ENCODE measurements around the gene APCDD1.

Gene APCDD1

DNA sequence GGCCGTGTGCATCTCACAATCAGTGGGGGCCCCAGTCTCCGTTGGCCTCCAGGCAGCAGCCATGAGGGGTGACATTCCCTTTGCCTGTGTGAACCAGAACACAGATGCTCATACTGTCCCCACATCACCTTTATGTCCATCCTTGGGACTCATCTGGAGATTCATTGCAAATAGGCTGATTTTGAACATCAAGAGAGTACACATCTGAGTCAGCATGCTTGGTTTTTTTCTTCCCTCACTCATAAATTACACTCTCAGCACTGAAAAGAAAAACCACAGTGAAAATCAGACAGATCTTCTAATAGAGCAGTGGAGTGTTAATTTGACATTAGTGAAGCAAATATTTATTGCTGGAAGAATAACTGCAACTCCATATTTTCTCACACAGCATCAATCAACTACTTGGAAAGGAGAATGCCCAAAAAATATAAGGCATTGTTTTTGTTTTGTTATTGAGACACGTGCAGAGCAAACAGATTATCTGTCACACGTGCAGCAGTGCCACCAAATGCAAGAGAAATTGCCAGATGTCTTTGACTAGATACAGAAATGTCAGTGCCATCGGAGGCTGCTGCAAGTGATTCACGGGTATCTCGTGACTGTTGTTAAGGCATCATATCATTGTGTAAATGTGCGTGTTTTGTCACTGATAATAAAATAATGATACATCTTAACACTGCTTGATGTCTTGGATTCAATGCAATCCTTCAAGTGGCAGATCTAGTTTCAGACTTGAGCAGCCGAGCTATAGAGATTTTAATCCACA, 10.9 kb downstream of the APCDD1 start:
- TF ChIP-seq, protein P1, sequence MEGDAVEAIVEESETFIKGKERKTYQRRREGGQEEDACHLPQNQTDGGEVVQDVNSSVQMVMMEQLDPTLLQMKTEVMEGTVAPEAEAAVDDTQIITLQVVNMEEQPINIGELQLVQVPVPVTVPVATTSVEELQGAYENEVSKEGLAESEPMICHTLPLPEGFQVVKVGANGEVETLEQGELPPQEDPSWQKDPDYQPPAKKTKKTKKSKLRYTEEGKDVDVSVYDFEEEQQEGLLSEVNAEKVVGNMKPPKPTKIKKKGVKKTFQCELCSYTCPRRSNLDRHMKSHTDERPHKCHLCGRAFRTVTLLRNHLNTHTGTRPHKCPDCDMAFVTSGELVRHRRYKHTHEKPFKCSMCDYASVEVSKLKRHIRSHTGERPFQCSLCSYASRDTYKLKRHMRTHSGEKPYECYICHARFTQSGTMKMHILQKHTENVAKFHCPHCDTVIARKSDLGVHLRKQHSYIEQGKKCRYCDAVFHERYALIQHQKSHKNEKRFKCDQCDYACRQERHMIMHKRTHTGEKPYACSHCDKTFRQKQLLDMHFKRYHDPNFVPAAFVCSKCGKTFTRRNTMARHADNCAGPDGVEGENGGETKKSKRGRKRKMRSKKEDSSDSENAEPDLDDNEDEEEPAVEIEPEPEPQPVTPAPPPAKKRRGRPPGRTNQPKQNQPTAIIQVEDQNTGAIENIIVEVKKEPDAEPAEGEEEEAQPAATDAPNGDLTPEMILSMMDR (IDR thresholded peaks at IDR 0.05; ENCODE audit: low read length, missing control alignments): no peak
- no peak for DNase-seq (ENCODE audit: low read depth)
- no peak overlapping the region for H3K4me3 ChIP-seq (replicated peaks; ENCODE audit: low read depth, low read length)

DNA sequence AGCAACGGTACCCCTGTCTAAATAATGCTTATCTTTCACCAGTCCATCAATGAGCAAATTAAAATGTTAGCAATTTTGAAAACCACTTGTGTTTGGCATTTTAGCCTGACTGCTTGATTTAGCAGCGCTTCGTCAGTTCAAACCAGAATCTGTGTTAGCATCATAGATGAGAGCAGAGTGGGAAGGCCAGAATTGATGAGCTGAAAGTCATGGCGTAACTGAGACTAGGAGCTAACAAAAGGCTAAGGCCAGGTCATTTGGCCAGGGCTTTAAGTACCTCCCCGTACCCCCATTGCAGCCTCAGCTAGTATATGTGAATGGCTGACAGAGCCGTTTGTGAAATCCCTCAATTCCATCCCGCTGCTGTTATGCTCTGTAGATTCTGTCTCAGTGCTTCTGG, 16.0 kb downstream of the APCDD1 start:
- TF ChIP-seq, protein P1 (IDR thresholded peaks at IDR 0.05; ENCODE audit: low read length, missing control alignments): no peak

DNA sequence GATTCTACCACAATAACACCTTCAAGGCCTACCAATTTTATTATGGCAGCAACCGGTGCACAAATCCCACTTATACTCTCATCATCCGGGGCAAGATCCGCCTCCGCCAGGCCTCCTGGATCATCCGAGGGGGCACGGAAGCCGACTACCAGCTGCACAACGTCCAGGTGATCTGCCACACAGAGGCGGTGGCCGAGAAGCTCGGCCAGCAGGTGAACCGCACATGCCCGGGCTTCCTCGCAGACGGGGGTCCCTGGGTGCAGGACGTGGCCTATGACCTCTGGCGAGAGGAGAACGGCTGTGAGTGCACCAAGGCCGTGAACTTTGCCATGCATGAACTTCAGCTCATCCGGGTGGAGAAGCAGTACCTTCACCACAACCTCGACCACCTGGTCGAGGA, 17.1 kb downstream of the APCDD1 start:
- no peak overlapping the region for H3K4me3 ChIP-seq (replicated peaks; ENCODE audit: low read depth, low read length)
- TF ChIP-seq, protein P1 (IDR thresholded peaks at IDR 0.05; ENCODE audit: low read length, missing control alignments): no peak
- no peak for DNase-seq (ENCODE audit: low read depth)

More for the DNA sequence above, 16.0 kb downstream of the APCDD1 start:
- no peak for DNase-seq (ENCODE audit: low read depth)
- H3K4me3 ChIP-seq (replicated peaks; ENCODE audit: low read depth, low read length): no peak overlapping the region

DNA sequence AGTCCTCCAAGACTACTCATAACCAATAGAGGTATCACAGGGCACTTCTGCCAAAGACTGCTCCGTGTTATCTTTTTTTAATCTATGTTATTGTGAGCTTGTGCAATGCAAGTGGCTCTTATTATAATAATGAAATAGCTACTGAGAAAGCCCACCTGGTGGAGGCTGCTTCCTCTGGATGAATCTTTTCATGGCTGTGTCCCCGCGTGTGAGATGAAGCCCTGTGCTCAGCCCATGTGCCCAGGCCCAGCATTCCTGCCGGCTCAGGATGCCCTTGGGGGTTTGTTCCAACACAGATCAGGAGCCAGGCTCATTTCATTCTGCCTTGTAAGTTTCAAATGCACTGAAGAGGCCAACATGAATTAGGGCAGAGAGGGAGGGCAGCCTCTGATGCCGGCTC, 18.7 kb downstream of the APCDD1 start:
- H3K4me3 ChIP-seq (replicated peaks; ENCODE audit: low read depth, low read length): no peak overlapping the region
- TF ChIP-seq, protein P1 (IDR thresholded peaks at IDR 0.05; ENCODE audit: low read length, missing control alignments): no peak
- DNase-seq (ENCODE audit: low read depth): no peak

DNA sequence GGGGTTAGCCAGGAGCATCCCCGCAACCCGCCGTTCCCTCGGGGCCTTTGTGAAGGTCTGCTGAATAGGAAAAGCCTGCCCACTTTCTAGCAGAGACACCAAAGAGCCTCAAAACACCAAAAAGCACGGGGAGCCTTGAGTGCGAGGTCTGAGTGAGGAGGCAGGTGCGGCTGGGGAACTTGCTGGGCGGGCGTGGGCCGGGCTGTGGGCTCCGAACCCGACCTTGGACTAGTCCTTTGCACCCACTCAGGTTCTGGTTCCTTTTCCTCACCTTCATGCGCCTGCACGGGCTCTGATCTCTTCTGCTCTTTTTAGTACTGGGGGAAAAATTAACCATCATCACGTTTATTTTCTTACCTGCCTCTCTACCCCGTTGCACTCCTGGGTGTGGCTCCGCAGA, 19.9 kb downstream of the APCDD1 start:
- H3K4me3 ChIP-seq (replicated peaks; ENCODE audit: low read depth, low read length): no peak overlapping the region
- no peak for DNase-seq (ENCODE audit: low read depth)
- TF ChIP-seq, protein P1 (IDR thresholded peaks at IDR 0.05; ENCODE audit: low read length, missing control alignments): no peak

DNA sequence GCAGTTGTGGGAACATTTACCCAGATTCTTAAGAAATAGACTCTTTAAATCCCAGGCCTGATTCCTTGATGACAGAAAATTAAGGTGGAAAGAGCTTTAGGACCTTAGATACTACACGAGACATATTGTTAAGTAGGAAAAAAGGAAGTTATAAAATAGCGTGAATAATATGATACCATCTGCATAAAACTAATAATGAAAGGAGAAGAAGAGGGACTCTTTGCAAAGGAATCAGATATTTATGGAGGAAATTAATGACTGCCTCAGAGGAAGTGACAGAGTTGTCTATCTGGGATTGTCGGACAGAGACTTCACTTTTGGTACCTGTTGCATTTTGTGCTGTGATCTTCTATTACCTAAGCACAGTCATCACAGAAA, 20.8 kb downstream of the APCDD1 start:
- DNase-seq (ENCODE audit: low read depth): no peak
- TF ChIP-seq, protein P1 (IDR thresholded peaks at IDR 0.05; ENCODE audit: low read length, missing control alignments): no peak
- no peak overlapping the region for H3K4me3 ChIP-seq (replicated peaks; ENCODE audit: low read depth, low read length)

All from fibroblast of pulmonary artery (primary cell).